ENCODE data around the gene CASTOR1.

- TF ChIP-seq CTCF (conservative IDR thresholded peaks at IDR 0.05 in 1 of 2, IDR thresholded peaks at IDR 0.05 in 1 of 2; ENCODE audit: low read depth in 1 of 2, low read length in 2 of 2) (no peak), EZH2 (IDR thresholded peaks at IDR 0.05; ENCODE audit: low read length, missing control alignments) (no peak)
Measured at GRCh38 chr22:30262112-30262511, 27.2 kb downstream of the CASTOR1 start.

Measured in fibroblast of lung (primary cell).